ENCODE measurements around the gene KLHL34. TPM values are rescaled to one million over a fixed set of nuclear protein-coding genes. Genes with fewer than 3 reads are reported as not detected.

Gene KLHL34
- total RNA-seq (2021; ENCODE audit: unreplicated experiment) (0.05 TPM), Bru-seq, nascent RNA (not detected), BruChase-seq, experiment 1, labeled RNA remaining after a 2-hour chase (percentile 20 among the genes with signal in this experiment), BruChase-seq, experiment 2, labeled RNA remaining after a 6-hour chase (percentile 11 among the genes with signal in this experiment)
- polyA plus RNA-seq (2012; ENCODE audit: insufficient read length) = 0.06 TPM
- long read RNA-seq, partial matches to known transcripts = 0 of 2 reads
- long read RNA-seq, other reads (novel, unspliced or antisense) = 1 of 2 reads

- no peaks in the 10 kb centered on the region for H3K9me3 ChIP-seq (ENCODE audit: control insufficient read depth, insufficient read depth, low read depth, low read length)
- DNase-seq (ENCODE audit: low read depth, low spot score) (no peak), ATAC-seq (peak; percentile 70)
- ChIA-PET POLR2A (no interaction called here), CTCF (no interaction called here)
- H3K27me3 ChIP-seq (ENCODE audit: control insufficient read depth, insufficient read depth, low read length) = no peaks in the 10 kb centered on the region
- no peak within 1 kb of the TSS for H3K27ac ChIP-seq (ENCODE audit: low read length)
- intact Hi-C loops (cut with micrococcal nuclease; ENCODE audit: unreplicated experiment) = no loop called here
- no peaks in the 10 kb centered on the region for H3K36me3 ChIP-seq (ENCODE audit: control insufficient read depth, insufficient read depth, low read length)
- no peaks in the 10 kb centered on the region for H3K4me1 ChIP-seq (ENCODE audit: control insufficient read depth, insufficient read depth, low read length)
- no TSS peak for BruUV-seq (replicated peaks)
- TF ChIP-seq CTCF (IDR thresholded peaks at IDR 0.05) = no peak
- no peak for TF ChIP-seq TCF7L2 (IDR thresholded peaks at IDR 0.05; ENCODE audit: low read depth, low read length)
- no peak for TF ChIP-seq REST (IDR thresholded peaks at IDR 0.05; ENCODE audit: insufficient read depth in 1 of 2, low read depth in 2 of 2, low read length in 1 of 2)
- TF ChIP-seq SIN3A (IDR thresholded peaks at IDR 0.05; ENCODE audit: borderline replicate concordance, insufficient read depth, low read depth, low read length) = no peak
- TF ChIP-seq POLR2AphosphoS5 (IDR thresholded peaks at IDR 0.05; ENCODE audit: low read depth, low read length) = no peak
- peak within 1 kb of the TSS; percentile 29 to 43 for H3K4me3 ChIP-seq (ENCODE audit: low read depth in 2 of 2, low read length in 2 of 2)
- in situ Hi-C loops (cut with HindIII; ENCODE audit: low pct_unique_long_range_greater_than_20kb, low sequenced_read_pairs) = no loop called here
Observed at GRCh38 chrX:21658152-21658737, at the start of gene KLHL34. Gene KLHL34, minus strand, starts transcription at chrX:21658330. Its CDS starts 542 bp downstream, at chrX:21657788.

GRCh38 chrX:21705225-21705624, 47.1 kb upstream of the KLHL34 start:
- TF ChIP-seq TCF7L2 (IDR thresholded peaks at IDR 0.05; ENCODE audit: low read depth, low read length) (no peak), CTCF (IDR thresholded peaks at IDR 0.05) (no peak), REST (IDR thresholded peaks at IDR 0.05; ENCODE audit: insufficient read depth in 1 of 2, low read depth in 2 of 2, low read length in 1 of 2) (no peak), SIN3A (IDR thresholded peaks at IDR 0.05; ENCODE audit: borderline replicate concordance, insufficient read depth, low read depth, low read length) (no peak), POLR2AphosphoS5 (IDR thresholded peaks at IDR 0.05; ENCODE audit: low read depth, low read length) (no peak)
- Histone ChIP-seq H3K9me3 (ENCODE audit: control insufficient read depth, insufficient read depth, low read depth, low read length) (no peaks in the 10 kb centered on the region), H3K27ac (ENCODE audit: low read length) (no peak overlapping the region), H3K27me3 (ENCODE audit: control insufficient read depth, insufficient read depth, low read length) (no peaks in the 10 kb centered on the region), H3K4me1 (ENCODE audit: control insufficient read depth, insufficient read depth, low read length) (no peaks in the 10 kb centered on the region), H3K4me3 (ENCODE audit: low read depth in 2 of 2, low read length in 2 of 2) (no peak overlapping the region), H3K36me3 (ENCODE audit: control insufficient read depth, insufficient read depth, low read length) (no peaks in the 10 kb centered on the region)
- no TSS peak for BruUV-seq (replicated peaks)
- ChIA-PET CTCF (no interaction called here), POLR2A (no interaction called here)
- DNase-seq (ENCODE audit: low read depth, low spot score) (no peak), ATAC-seq (no peak)
- intact Hi-C loops (cut with micrococcal nuclease; ENCODE audit: unreplicated experiment) = no loop called here
- in situ Hi-C loops (cut with HindIII; ENCODE audit: low pct_unique_long_range_greater_than_20kb, low sequenced_read_pairs) = no loop called here

Data from Panc1 (cell line).